ENCODE measurements around the gene PYGB.

PYGB gene

GRCh38 chr20:25282796-25283195, 34.9 kb downstream of the PYGB start:
- no peak for DNase-seq (ENCODE audit: low read depth in 2 of 2)

DNA sequence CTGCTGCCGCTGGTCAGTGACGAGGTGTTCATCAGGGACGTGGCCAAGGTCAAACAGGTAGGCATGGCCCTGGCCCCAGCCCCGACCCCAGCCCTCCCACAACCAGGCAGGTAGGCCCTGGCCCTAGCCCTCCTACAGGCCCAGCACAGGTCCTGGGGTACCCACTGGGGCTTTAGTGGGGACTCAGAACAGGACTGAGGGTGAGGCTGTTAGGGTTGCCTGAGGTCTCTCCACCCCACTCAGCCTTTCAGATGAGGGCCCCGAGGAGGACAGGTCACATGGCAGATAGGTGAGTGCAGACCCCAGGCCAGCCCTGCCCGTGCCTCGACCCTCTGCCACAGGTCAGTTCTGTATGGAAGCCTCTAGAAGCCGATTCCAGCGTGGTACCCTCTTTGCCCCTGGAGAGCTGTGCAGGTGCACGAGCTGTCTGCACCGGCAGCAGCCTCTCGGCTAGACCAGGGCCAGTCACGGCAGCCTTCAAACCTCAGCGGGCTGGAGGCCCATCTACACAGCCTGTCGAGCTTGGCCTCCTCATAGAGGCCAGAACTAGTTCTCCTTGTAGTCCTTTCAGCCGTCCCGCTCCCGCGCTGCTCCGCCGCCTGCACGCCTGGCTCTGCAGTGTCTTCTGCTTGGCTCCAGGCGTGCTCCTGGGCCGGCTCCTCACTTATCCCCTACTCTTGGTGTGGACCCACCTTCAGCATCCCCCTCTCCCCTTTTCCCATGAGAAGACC, 35.5 kb downstream of the PYGB start:
- no peak for DNase-seq (ENCODE audit: low read depth in 2 of 2)

DNA sequence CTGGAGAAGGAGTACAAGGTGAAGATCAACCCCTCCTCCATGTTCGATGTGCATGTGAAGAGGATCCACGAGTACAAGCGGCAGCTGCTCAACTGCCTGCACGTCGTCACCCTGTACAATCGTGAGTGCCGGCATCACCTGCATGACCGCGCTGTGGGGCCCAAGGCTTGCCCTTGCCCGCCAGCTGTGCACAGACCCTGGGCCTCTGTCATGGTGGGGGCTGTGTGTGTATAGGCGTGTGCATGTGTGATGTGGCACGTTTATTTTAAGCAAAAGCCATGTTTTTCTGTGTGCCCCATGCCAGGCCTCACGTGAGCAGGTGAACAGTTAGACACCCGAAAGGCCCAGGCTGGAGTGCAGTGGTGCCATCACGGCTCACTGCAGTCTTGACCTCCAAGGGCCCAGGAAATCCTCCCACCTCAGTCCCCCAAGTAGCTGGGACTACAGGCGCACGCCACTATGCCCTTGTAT, 36.3 kb downstream of the PYGB start:
- no peak for DNase-seq (ENCODE audit: low read depth in 2 of 2)

- DNase-seq (ENCODE audit: low read depth in 2 of 2), result no peak
Measured at GRCh38 chr20:25285091-25285647, 37.3 kb downstream of the PYGB start.

GRCh38 chr20:25285856-25286798, 38.2 kb downstream of the PYGB start:
- DNase-seq (ENCODE audit: low read depth in 2 of 2), result no peak

DNA sequence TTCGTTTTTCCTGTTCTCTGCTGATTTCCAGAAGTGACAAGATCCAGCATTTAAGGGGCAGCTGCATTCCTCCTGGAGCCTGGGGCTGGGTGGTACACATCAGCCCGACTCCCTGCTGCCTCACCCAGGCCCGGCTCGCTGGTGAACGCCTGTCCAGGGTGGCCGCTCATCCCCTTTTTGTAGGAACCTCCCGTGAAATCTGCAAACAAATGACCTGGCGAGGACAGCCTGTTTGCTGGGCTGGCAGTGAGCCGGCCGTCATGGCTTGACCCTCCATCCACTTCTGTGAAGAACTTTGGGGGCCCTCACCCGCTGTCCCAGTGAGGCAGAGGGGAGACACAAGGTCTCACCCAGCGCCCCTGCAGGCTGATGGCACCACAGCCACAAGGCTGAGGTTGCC, 39.0 kb downstream of the PYGB start:
- no peak for DNase-seq (ENCODE audit: low read depth in 2 of 2)

DNA sequence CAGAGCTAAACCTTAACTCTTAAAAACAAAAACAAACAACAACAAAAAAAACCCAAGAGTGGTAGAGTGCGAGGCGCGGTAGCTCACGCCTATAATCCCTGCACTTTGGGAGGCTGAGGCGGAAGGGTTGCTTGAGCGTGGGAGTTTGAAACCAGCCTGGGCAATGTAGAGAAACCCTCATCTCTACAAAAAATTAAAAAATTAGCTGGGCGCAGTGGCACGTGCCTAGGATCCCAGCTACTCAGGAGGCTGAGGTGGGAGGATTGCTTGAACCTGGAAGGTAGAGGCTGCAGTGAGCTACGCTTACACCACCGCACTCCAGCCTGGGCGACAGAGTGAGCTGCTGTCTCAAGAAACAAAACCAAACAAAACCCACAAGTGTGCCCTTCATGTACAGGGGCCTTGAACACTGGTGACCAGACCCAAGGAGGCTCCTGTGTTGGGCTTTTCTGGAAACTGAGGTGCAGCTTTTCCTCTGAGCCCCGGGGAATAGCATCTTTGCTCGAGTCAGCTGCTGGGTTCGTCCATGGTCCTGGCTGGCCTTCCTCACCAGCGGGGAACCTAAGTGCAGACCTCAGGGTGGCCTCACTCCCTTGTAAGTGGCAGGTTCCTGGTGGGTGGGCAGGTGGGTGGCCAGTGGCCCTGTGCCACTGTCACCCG, 39.9 kb downstream of the PYGB start:
- DNase-seq (ENCODE audit: low read depth in 2 of 2), result no peak

DNA sequence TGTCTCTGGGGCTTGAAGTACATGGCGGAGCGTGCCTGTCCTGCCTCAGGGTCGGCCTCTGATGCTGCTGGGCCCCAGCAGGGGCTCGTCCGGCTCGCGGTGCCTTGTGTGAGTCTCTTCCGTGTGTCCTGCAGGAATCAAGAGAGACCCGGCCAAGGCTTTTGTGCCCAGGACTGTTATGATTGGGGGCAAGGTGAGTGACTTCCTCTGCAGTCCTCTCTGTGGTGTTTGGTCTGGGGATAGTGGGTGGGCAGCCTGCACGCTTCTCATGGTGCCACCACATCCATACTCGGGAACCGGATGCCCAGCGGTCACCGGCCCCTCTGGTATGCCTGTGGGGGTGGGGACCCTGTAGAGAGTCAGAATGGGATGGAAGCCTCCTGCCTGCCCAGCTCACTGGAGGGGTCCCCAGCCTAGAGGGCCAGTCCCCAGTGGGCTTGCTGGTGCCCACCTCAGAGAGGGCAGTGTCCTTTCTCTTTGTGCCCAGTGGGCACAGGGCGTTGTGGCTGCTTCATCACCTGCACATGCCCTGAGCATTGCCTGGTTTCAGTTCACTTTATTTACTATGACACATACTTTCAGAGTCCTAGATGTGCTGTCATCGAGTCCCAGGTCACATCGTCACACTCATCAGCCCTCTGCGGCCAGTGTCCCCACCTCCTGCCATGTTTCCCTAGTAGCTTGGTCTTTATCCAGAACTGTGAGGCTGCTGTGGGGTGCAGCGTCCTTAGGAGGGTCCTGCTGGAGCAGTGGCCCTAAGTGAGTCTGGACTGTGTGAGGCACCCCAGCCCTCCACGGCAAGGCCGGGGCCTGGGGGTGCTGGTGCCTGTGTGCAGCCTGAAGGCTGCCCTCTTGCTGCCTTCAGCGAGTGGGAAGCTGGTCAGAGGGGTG, 40.7 kb downstream of the PYGB start:
- DNase-seq (ENCODE audit: low read depth in 2 of 2), result no peak

DNA sequence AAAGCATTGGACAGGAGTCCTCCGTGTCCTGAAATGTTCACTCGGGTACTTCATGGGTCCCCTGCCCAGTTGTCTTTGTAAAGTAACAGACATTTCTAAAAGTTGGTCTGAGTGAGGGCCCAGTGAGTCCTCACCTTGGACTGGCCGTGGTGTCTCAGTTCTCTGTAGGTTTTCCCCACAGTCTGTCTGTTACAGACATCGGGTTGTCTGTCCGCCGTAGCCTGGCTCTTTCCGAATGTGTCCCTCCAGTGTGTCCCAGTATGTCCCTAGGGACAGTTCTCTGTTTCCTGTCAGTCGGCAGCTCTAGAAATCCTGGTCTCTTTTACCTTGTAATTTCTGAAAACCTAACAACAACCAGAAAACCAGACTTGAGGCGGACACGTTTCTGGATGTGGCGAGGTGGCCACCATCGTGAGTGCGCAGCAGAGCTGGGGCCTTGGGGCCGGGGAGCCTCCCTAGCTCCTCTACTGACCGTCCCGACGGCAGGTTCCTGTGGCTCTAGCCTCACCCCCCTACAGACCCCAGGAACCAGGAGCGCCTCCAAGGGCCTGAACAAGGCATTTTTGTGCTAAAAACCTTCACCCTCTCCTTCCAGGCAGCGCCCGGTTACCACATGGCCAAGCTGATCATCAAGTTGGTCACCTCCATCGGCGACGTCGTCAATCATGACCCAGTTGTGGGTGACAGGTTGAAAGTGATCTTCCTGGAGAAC, 42.2 kb downstream of the PYGB start:
- DNase-seq (ENCODE audit: low read depth in 2 of 2), result no peak

DNA sequence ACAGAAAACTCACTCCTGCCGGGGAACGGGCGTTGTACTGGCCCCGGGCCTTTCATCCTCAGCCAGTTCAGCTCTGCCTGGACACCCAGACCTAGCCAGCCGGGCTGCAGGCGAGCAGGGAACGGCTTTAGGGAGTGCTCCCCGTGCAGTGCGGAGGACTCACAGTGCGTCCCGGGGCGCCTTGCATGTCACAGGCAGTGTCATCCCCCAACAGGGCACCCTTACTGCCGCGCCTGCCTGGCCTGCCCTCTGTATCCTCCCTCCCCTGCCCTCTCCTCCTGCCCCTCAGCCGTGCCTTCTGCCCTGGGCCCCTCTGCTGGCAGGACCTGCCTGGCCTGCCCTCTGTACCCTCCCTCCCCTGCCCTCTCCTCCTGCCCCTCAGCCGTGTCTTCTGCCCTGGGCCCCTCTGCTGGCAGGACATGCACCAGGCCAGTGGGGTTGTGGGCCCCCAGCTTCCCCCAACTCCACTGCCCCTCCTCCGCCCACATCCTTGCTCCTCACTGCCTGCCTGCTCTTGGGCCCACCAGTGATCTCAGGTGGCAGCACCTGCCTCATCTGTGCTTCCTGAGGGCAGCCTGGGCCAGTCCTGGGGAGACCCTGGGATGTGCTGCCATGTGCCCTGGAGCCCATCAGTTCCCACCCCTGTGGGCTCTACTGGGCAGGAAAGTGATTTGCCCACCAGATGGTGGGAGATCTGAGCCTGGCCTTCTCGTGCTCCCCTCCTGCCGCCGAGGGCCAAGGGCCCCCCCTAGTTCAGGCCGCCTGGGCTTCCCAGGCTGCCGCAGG, 43.0 kb downstream of the PYGB start:
- no peak for DNase-seq (ENCODE audit: low read depth in 2 of 2)

DNA sequence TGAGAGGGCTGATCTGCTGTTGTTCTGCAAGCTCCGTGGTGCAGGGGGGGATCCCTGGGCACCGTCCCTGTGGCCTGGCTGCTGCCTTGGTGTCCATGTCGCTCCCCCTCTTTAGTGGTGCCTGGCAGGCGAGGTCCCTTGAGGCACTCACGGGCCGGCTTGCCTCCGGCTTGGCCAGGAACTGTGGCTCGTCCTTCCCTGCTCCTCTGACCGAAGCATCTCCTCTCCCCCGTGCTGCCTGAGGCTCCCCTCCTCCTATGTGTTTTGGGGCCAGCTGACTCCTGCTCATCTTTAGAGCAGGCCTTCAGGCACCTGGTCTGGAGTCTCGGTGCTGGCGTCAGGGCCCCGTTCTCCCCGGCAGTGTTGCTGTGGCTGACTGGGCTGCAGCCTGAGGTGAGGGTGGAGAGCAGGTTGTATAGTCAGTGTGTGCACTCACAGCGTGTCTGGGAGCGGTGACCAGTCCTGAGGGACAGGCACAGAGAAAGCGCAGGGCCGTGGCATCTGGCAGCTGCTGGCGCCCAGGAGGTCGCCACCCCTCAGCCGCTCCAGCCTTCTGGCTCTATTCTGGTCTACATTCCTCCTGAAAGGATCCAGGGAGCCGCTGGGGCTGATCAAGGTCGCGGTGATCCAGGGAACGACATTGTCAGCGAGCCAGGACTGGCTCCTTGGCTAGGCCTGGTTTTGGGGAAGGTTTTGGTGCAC, 43.7 kb downstream of the PYGB start:
- no peak for DNase-seq (ENCODE audit: low read depth in 2 of 2)

GRCh38 chr20:25292176-25292891, 44.4 kb downstream of the PYGB start:
- DNase-seq (ENCODE audit: low read depth in 2 of 2), result no peak

- no peak for DNase-seq (ENCODE audit: low read depth in 2 of 2)
Measured at GRCh38 chr20:25293507-25293906, 45.6 kb downstream of the PYGB start.

DNA sequence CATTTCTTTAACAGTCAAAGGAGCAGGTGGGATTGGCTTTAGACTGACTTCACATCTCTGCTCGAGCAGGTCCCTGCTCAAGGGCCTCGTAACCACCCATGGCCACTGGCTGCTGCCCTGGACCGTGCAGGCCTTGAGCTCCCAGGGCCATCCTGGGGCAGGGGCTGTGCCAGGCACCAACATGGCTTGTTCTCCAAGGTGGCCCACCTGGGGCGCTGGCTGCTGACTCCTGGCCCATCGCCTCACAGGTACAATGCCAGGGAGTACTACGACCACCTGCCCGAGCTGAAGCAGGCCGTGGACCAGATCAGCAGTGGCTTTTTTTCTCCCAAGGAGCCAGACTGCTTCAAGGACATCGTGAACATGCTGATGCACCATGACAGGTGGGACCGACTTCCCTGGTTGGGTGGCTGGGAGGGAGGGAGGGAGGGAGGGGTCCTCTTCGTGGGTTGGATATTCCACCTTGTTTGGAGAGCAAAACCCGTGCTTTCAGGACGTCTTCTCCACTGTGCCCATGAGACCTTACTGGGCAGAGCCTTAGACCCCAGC, 46.1 kb downstream of the PYGB start:
- no peak for DNase-seq (ENCODE audit: low read depth in 2 of 2)

- DNase-seq (ENCODE audit: low read depth in 2 of 2), result peak; percentile 8 to 47
Measured at GRCh38 chr20:25294459-25295385, 46.8 kb downstream of the PYGB start.

GRCh38 chr20:25295386-25296093, 47.7 kb downstream of the PYGB start:
- DNase-seq (ENCODE audit: low read depth in 2 of 2), result no peak

All from stimulated activated CD4-positive, alpha-beta T cell treated with anti-CD3 and anti-CD28 coated beads, Interleukin-12 subunit alpha, Interleukin-12 subunit beta, amount 100 ng/mL, for 24 hours (primary cell).